Loucy (cell line): Measurements from ENCODE around the gene EP400.

ENCODE experiments used
- H2AFZ ChIP-seq: fragments of 200-600 bp; sonication (generic); 2 replicates; pipeline ENCODE4 v1.6.0; 2016; ENCODE audit warnings: antibody characterized with exemption, mild to moderate bottlenecking, low read length, moderate library complexity
- H3F3A ChIP-seq: fragments of 200-600 bp; 2 replicates; pipeline ENCODE4 v1.6.0; 2016; ENCODE audit warnings: antibody characterized with exemption, low read depth, mild to moderate bottlenecking
- H3K27me3 ChIP-seq: fragments of 200-600 bp; sonication (generic); 2 replicates; pipeline ENCODE4 v1.6.1; 2014; ENCODE audit warnings: low read length, mild to moderate bottlenecking; ENCODE audit not compliant: insufficient read depth, poor library complexity, severe bottlenecking
- H3K36me3 ChIP-seq: fragments of 200-600 bp; sonication (generic); 2 replicates; pipeline ENCODE4 v1.6.1; 2016; ENCODE audit warnings: low read length; ENCODE audit not compliant: insufficient read depth
- H3K4me1 ChIP-seq: fragments of 200-600 bp; sonication (generic); 2 replicates; pipeline ENCODE4 v1.5.1; 2014; ENCODE audit warnings: low read length, mild to moderate bottlenecking; ENCODE audit not compliant: insufficient read depth, poor library complexity, severe bottlenecking
- H3K4me2 ChIP-seq: fragments of 200-600 bp; sonication (generic); 2 replicates; pipeline ENCODE4 v1.6.0; 2014; ENCODE audit warnings: antibody characterized with exemption, low read length, low read depth, mild to moderate bottlenecking; ENCODE audit not compliant: poor library complexity, severe bottlenecking
- H3K4me3 ChIP-seq: fragments of 200-600 bp; sonication (generic); 2 replicates; pipeline ENCODE4 v1.5.1; 2014; ENCODE audit warnings: low read length, mild to moderate bottlenecking, mixed read lengths; ENCODE audit not compliant: poor library complexity, severe bottlenecking
- H3K79me2 ChIP-seq: fragments of 200-600 bp; sonication (generic); 2 replicates; pipeline ENCODE4 v1.6.1; 2014; ENCODE audit warnings: low read length; ENCODE audit not compliant: insufficient read depth
- H3K9ac ChIP-seq: fragments of 200-600 bp; sonication (generic); 2 replicates; pipeline ENCODE4 v1.6.0; 2014; ENCODE audit warnings: mild to moderate bottlenecking, low read depth, low read length, moderate library complexity; ENCODE audit not compliant: poor library complexity, severe bottlenecking
- H3K9me2 ChIP-seq: fragments of 200-600 bp; sonication (generic); replicated peaks from 2 replicates; pipeline ENCODE4 v1.6.1; 2016; ENCODE audit warnings: low read depth, low read length, mixed read lengths
- H3K9me3 ChIP-seq: fragments of 200-600 bp; sonication (generic); 2 replicates; pipeline ENCODE4 v1.6.1; 2014; ENCODE audit warnings: mild to moderate bottlenecking, antibody characterized with exemption, low read length, low read depth; ENCODE audit not compliant: insufficient read depth
- H4K20me1 ChIP-seq: fragments of 200-600 bp; sonication (generic); 2 replicates; pipeline ENCODE4 v1.6.0; 2014; ENCODE audit warnings: antibody characterized with exemption, low read length, mild to moderate bottlenecking; ENCODE audit not compliant: insufficient read depth, poor library complexity, severe bottlenecking
- CTCF ChIP-seq: fragments of 200-600 bp; sonication (generic); conservative IDR thresholded peaks from 2 replicates; pipeline ENCODE4 v1.5.1; 2014; ENCODE audit warnings: mild to moderate bottlenecking, antibody characterized with exemption, low read length
- EZH2phosphoT487 ChIP-seq: fragments of 200-600 bp; IDR thresholded peaks from 2 replicates; pipeline ENCODE4 v1.6.1; 2018; ENCODE audit warnings: antibody characterized with exemption, mild to moderate bottlenecking, moderate library complexity, borderline replicate concordance

The EP400 gene

GRCh38 chr12:132028111-132028510 is 78.4 kb downstream of the EP400 start:
- H2AFZ ChIP-seq = no peak overlapping the region
- no peaks in the 10 kb centered on the region for H4K20me1 ChIP-seq
- H3K79me2 ChIP-seq = no peaks in the 10 kb centered on the region
- TF ChIP-seq CTCF (no peak), EZH2phosphoT487 (no peak)
- no peaks in the 10 kb centered on the region for H3K27me3 ChIP-seq
- H3K4me3 ChIP-seq = no peak overlapping the region
- no peak overlapping the region for H3K4me2 ChIP-seq
- no peaks in the 10 kb centered on the region for H3F3A ChIP-seq
- H3K36me3 ChIP-seq = peaks cover 93% of the 10 kb centered on the region; the same call in 1 of the 2 replicates
- no peaks in the 10 kb centered on the region for H3K9me2 ChIP-seq
- H3K4me1 ChIP-seq = no peaks in the 10 kb centered on the region
- H3K9me3 ChIP-seq = no peaks in the 10 kb centered on the region
- H3K9ac ChIP-seq = no peak overlapping the region

- no peaks in the 10 kb centered on the region for H3F3A ChIP-seq
Measured at GRCh38 chr12:132029503-132030300, 80.0 kb downstream of the EP400 start.

GRCh38 chr12:132030367-132031038 is 80.8 kb downstream of the EP400 start:
- no peaks in the 10 kb centered on the region for H3F3A ChIP-seq
- H3K4me2 ChIP-seq = no peak overlapping the region
- no peaks in the 10 kb centered on the region for H3K9me2 ChIP-seq
- no peaks in the 10 kb centered on the region for H4K20me1 ChIP-seq
- H3K9ac ChIP-seq = no peak overlapping the region
- no peaks in the 10 kb centered on the region for H3K79me2 ChIP-seq
- no peak overlapping the region for H2AFZ ChIP-seq
- H3K36me3 ChIP-seq = peaks cover 96% of the 10 kb centered on the region; the same call in 1 of the 2 replicates
- no peak overlapping the region for H3K4me3 ChIP-seq
- TF ChIP-seq EZH2phosphoT487 = no peak
- TF ChIP-seq CTCF = no peak
- no peaks in the 10 kb centered on the region for H3K4me1 ChIP-seq
- no peaks in the 10 kb centered on the region for H3K9me3 ChIP-seq
- no peaks in the 10 kb centered on the region for H3K27me3 ChIP-seq

More at GRCh38 chr12:132029503-132030300, 80.0 kb downstream of the EP400 start:
- no peak overlapping the region for H3K9ac ChIP-seq
- no peaks in the 10 kb centered on the region for H3K27me3 ChIP-seq
- no peaks in the 10 kb centered on the region for H3K9me3 ChIP-seq
- no peak overlapping the region for H2AFZ ChIP-seq
- H3K4me2 ChIP-seq = no peak overlapping the region
- peaks cover 96% of the 10 kb centered on the region; the same call in 1 of the 2 replicates for H3K36me3 ChIP-seq
- H3K79me2 ChIP-seq = no peaks in the 10 kb centered on the region
- TF ChIP-seq CTCF = no peak
- TF ChIP-seq EZH2phosphoT487 = no peak
- no peak overlapping the region for H3K4me3 ChIP-seq
- H3K9me2 ChIP-seq = no peaks in the 10 kb centered on the region
- H3K4me1 ChIP-seq = no peaks in the 10 kb centered on the region
- no peaks in the 10 kb centered on the region for H4K20me1 ChIP-seq
